Measurements from ENCODE around the gene AURKAIP1.

DNA sequence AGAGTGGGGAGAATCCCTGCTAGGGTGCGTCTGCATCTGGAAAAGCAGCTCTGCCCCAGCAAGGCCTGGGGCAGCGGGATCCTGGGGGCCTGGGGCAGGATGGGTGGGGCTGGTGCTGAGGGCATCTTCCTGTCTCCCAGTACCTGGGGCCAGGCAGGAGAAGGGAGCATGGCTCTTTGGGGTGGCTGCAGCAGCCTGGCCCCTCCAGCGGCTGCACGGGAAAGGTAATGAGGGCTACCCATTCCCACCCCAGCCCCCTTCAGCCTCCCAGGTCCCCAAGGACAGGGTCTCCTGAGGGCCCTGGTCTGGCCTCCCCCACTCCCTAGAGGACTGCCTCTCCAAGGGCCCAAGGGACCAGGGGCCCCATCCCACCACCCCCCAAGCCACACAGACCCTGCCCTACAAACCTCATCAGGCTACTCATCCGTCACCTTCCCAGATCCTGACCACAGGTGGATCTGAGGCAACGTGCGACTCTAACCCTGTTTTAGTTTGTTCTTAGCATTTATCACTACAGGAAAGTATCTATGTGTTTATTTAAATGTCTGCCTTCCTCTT lies 47.0 kb upstream of the AURKAIP1 start:
- TF ChIP-seq, protein P1, sequence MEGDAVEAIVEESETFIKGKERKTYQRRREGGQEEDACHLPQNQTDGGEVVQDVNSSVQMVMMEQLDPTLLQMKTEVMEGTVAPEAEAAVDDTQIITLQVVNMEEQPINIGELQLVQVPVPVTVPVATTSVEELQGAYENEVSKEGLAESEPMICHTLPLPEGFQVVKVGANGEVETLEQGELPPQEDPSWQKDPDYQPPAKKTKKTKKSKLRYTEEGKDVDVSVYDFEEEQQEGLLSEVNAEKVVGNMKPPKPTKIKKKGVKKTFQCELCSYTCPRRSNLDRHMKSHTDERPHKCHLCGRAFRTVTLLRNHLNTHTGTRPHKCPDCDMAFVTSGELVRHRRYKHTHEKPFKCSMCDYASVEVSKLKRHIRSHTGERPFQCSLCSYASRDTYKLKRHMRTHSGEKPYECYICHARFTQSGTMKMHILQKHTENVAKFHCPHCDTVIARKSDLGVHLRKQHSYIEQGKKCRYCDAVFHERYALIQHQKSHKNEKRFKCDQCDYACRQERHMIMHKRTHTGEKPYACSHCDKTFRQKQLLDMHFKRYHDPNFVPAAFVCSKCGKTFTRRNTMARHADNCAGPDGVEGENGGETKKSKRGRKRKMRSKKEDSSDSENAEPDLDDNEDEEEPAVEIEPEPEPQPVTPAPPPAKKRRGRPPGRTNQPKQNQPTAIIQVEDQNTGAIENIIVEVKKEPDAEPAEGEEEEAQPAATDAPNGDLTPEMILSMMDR (IDR thresholded peaks at IDR 0.05; ENCODE audit: low read depth, low read length) = no peak
- TF ChIP-seq POLR2A (IDR thresholded peaks at IDR 0.05; ENCODE audit: extremely low read depth, insufficient read length) (no peak), MYC (IDR thresholded peaks at IDR 0.05; ENCODE audit: low read depth, low read length) (no peak)
- TF ChIP-seq, protein P2, sequence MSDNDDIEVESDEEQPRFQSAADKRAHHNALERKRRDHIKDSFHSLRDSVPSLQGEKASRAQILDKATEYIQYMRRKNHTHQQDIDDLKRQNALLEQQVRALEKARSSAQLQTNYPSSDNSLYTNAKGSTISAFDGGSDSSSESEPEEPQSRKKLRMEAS (IDR thresholded peaks at IDR 0.05; ENCODE audit: low read depth, low read length) = no peak

All from NB4 (cell line).